GM20000 (cell line): Measurements from ENCODE around the gene HDGF.

Experiments used
- DNase-seq: peaks from one replicate; pipeline ENCODE4 v3.0.0; 2012; ENCODE audit warnings: low spot score
- TF ChIP-seq, protein P1 (sequence below): IDR thresholded peaks from 2 replicates; pipeline ENCODE4 v1.5.1; 2012; ENCODE audit warnings: mild to moderate bottlenecking, control low read depth; ENCODE audit errors: extremely low read depth, missing control alignments

Gene HDGF

DNA sequence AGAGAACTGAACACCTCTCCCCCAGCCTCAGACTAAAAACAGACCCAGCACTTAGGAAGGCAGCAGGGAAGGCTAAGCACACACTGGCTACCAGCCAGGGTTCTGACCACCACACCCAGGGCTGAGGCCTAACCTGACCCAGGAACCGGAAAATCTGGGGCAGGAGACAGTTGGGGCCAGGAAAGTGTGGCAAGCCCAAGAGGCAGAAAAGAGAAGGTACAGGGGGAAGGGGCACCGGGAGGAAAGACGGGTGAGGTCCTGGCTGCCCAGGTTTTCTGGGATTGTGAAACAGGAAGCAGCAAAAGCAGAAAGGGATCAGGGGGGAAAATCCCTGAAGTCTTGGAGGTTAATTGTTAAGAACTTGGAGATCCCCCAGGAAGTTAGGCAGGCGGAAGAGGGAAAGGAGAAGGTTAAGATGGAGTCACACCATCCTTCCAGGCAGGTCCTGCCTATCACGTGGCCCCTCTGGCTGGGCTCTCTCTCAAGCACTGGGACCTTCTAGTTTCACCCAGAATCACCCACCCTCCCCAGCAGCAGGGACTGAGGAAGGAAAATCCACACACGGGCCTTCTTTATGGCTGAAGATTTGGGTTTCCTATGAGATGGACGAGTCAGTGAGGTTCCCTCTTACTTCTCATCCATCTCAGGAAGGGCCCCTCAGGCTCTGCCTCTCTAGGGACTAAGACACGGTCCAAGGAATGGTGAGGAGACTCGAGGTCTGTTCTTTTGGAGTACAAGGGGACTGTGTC is 2.6 kb downstream of the HDGF start:
- DNase-seq, result no peak
- TF ChIP-seq, protein P1, sequence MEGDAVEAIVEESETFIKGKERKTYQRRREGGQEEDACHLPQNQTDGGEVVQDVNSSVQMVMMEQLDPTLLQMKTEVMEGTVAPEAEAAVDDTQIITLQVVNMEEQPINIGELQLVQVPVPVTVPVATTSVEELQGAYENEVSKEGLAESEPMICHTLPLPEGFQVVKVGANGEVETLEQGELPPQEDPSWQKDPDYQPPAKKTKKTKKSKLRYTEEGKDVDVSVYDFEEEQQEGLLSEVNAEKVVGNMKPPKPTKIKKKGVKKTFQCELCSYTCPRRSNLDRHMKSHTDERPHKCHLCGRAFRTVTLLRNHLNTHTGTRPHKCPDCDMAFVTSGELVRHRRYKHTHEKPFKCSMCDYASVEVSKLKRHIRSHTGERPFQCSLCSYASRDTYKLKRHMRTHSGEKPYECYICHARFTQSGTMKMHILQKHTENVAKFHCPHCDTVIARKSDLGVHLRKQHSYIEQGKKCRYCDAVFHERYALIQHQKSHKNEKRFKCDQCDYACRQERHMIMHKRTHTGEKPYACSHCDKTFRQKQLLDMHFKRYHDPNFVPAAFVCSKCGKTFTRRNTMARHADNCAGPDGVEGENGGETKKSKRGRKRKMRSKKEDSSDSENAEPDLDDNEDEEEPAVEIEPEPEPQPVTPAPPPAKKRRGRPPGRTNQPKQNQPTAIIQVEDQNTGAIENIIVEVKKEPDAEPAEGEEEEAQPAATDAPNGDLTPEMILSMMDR, result no peak

DNA sequence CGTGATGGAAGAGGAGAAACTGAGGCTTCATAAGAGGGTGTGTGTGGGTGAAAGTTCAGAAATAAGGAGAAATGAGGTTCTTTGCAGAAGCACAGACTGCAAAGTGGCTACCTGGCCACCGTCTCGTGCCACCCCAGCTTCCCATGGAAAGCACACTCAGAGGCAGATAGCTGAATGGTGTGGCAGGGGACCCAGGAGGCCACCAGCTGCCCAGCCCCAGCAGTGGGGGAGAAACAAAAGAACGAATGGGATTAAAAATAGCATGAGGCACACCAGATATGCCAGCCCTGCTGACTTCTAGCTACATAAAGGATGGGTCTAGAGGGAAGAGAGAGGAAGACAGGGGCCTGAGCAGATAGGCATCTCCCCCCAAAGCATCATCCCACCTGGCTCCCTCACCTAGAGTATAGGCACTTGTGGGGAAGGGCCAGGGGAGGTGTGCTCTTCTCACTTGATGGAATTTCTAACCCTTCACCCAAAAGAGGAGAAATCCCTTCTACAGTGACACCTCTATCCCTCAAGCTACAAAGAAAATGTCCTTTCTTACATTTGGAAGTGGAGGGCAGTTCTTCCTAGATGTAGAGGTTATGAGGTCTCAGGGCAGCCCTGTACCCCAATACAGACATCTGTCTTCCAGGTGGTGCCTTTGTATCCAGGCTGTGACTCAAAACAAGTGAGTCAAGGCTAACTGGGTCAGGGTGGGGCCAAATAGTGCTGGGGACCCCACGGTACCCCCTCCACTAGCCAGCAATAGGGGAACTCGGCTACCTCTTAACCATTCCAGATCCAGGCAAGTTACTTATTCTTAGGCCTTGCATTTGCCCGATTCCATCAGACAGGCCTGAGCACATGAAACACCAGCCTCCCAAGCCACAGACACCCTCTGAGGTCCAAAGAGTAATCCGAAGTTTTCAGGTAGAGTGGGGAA is 3.5 kb downstream of the HDGF start:
- DNase-seq, result no peak

DNA sequence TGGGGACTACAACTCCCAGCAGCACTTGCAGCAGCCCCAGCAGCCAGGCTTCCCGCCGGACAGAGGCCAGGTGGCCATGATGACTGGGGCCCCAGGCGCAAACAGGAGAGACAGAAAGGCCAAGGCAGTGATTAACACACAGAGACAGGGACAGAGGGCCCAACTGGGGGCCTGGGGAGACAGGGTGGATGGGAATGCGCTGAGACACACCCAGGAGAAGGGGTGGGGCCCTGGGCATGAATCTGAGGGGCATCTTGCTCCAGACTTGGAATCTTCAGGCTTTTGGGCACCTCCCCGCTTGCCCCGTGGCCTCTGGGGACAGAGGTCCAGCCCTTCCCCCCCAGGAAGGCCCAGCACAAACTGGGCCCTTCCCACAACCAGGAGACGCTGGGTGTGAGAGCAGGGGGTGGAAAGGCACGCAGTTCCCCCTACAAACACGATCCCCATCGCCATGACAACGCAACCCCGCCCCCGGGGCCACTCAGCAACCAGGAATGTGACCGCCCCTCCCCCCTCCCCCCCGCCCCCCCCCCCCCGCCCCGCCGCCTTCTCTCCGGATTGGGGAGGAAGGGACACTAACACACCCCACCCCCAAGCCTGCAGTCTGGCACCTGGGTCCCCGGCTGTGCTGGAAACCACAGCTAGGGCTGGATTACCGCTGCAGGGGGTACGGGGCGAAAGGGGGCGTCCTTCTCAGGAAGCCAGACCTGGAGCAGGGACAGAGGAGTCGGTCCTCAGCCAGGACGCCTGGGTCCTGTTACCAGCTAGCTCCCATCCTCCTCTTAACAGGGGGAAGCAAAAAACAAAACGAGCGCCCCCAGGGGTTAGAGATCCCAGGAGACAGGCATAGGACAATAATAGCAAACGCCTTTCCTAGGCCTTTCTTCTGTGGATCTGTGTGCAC is 4.5 kb downstream of the HDGF start:
- TF ChIP-seq, protein P1, result peak; percentile 7
- DNase-seq, result peak; percentile 60

More for the DNA sequence above, 3.5 kb downstream of the HDGF start:
- TF ChIP-seq, protein P1, result no peak

DNA sequence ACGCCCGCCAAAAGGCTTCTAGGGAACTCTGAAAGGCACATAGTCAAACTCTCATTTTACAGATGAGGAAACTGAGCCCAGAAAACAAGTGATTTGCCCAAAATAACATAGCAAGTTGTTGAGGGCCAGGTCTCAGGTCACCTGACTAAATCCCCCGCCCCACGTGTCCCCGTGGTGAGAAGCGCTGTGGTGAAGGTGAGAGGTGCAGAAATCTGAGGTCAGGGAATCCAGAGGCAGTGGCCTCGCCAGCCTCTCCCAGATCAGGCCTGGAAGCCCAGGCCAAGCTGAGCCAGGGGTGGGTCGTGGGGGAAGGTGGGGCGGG is 5.1 kb downstream of the HDGF start:
- TF ChIP-seq, protein P1, result no peak
- DNase-seq, result no peak

DNA sequence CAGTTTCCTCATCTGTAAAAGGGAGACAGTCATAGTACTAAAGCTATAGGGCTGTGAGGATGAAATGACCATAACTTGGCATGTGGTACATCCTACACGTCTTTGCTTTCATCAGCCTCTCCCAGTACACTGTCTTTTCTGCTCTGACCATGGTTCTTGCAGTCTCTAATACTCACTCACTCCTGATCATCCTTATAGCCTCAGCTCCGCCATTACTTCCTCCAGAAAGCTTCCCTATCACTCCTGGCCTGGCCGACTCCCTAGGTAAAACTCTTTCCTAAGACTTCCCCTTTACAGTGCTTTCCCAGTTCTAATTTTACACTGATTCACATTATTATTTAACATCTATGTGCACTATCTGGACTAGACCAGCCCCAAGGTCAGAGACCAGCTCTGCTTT is 5.6 kb downstream of the HDGF start:
- no peak for DNase-seq
- TF ChIP-seq, protein P1, result no peak

DNA sequence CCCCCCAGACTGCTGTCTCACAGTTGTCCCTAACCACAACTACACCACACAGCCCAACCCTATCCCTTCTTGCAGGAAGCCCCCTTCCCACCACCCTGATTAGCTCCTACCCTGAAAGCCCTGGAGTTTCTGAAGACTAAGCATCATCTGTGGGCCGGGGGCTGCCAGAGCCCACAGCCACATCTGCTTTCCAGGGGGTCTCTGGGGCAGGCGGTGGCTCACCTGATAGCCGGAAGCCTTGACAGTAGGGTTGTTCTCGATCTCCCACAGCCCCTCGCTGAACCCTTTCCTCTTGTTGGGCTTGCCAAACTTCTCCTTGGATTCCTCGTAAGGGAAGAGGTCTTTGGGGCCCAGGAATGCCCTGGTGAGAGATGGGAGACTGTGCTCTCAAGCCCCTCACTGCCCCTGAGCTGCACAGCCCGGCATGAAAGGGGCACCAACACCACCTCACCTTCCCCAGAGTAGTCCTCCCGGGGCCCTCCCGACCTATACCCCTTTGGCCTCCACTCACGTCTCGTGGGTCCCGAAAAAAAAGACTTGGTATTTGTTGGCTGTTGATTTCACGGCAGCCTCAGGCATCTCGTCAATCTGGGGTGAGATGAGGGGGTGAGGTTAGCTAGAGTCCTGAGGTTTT is 6.6 kb downstream of the HDGF start:
- TF ChIP-seq, protein P1, result no peak
- DNase-seq, result no peak
